ENCODE data around the gene MUL1. TPM values are rescaled to one million over a fixed set of nuclear protein-coding genes. Genes with fewer than 3 reads are reported as not detected.

The MUL1 gene
- total and polyA plus RNA-seq, 9 of the 15 experiments (the other 6 are each of a cell fraction or from before 2014, with no cell fraction given), result 10.4 to 32.9 (median 19.3) TPM

- Histone ChIP-seq H3K4me2 (ENCODE audit: insufficient read depth, low read length) (no peak overlapping the region), H3K4me1 (replicated peaks in 1 of 2; ENCODE audit: control insufficient read depth in 2 of 2, insufficient read depth in 2 of 2, low read length in 2 of 2) (peaks cover 6 to 22% of the 10 kb centered on the region in 2 experiments; a peak in 3 of 5 replicates), H3K27me3 (ENCODE audit: control insufficient read depth in 2 of 2, insufficient read depth in 2 of 2, low read length in 2 of 2) (peaks cover 65 to 87% of the 10 kb centered on the region in 2 experiments), H3K79me2 (ENCODE audit: control insufficient read depth, insufficient read depth, low read length) (no peaks in the 10 kb centered on the region), H3K9me1 (ENCODE audit: control insufficient read depth, insufficient read depth, low read length) (peaks cover 3% of the 10 kb centered on the region), H3K36me3 (ENCODE audit: control insufficient read depth, insufficient read depth, low read length) (no peaks in the 10 kb centered on the region), H4K20me1 (replicated peaks; ENCODE audit: control insufficient read depth, insufficient read depth, low read length) (peaks cover 3% of the 10 kb centered on the region; the same call in 1 of the 2 replicates), H3K9ac (ENCODE audit: insufficient read depth in 1 of 2, low read depth in 2 of 2, low read length in 2 of 2) (no peak overlapping the region), H3K27ac (ENCODE audit: extremely low read depth, low read depth, low read length) (no peak overlapping the region), H3K9me3 (replicated peaks; ENCODE audit: control insufficient read depth, insufficient read depth, low read depth, low read length) (no peaks in the 10 kb centered on the region), H2AFZ (ENCODE audit: low read depth, low read length) (no peak overlapping the region), H3K4me3 (no peak overlapping the region)
- DNase-seq (ENCODE audit: extremely low read depth in 1 of 4, low spot score in 3 of 4), result no peak
- ChIA-PET POLR2A (interaction anchor here (0.6 to 1.0 kb wide), 2 partner anchors 16 to 20 kb away, joined by 3 read pairs; no protein-coding TSS in a partner anchor), CTCF (ENCODE audit: low intra/inter-chr PET ratio) (no interaction called here)
- TF ChIP-seq SPI1 (IDR thresholded peaks at IDR 0.05; ENCODE audit: borderline replicate concordance, low read depth, low read length) (peak; percentile 95), L3MBTL2 (IDR thresholded peaks at IDR 0.05) (no peak)
- intact Hi-C loops (cut with micrococcal nuclease), result no loop called here
- ATAC-seq, result no peak
- no TSS peak for BruUV-seq (replicated peaks)
- FAIRE-seq, result no peak
- in situ Hi-C loops (cut with MboI), result no loop called here
- 1% methylated on average over 4 of the region's 4 CpGs for WGBS (ENCODE audit: insufficient coverage, low coverage, missing lambda C conversion rate)
Measured at GRCh38 chr1:20555758-20556120, 47.8 kb upstream of the MUL1 start.

- H2AFZ ChIP-seq (ENCODE audit: low read depth, low read length), result no peak overlapping the region
- no peak overlapping the region for H3K4me3 ChIP-seq
- no peaks in the 10 kb centered on the region for H3K79me2 ChIP-seq (ENCODE audit: control insufficient read depth, insufficient read depth, low read length)
- ATAC-seq, result no peak
- H3K9me3 ChIP-seq (replicated peaks; ENCODE audit: control insufficient read depth, insufficient read depth, low read depth, low read length), result no peaks in the 10 kb centered on the region
- WGBS (ENCODE audit: insufficient coverage, low coverage, missing lambda C conversion rate), result under 1% methylated on average over 7 of the region's 7 CpGs
- no peaks in the 10 kb centered on the region for H3K36me3 ChIP-seq (ENCODE audit: control insufficient read depth, insufficient read depth, low read length)
- POLR2A ChIA-PET, result interaction anchor here (0.6 to 1.0 kb wide), 2 partner anchors 15 to 20 kb away, joined by 3 read pairs; no protein-coding TSS in a partner anchor
- CTCF ChIA-PET (ENCODE audit: low intra/inter-chr PET ratio), result no interaction called here
- no peak overlapping the region for H3K4me2 ChIP-seq (ENCODE audit: insufficient read depth, low read length)
- H3K4me1 ChIP-seq (replicated peaks in 1 of 2; ENCODE audit: control insufficient read depth in 2 of 2, insufficient read depth in 2 of 2, low read length in 2 of 2), result peaks cover 6 to 22% of the 10 kb centered on the region in 2 experiments; a peak in 3 of 5 replicates
- intact Hi-C loops (cut with micrococcal nuclease), result no loop called here
- peaks cover 60 to 82% of the 10 kb centered on the region in 2 experiments for H3K27me3 ChIP-seq (ENCODE audit: control insufficient read depth in 2 of 2, insufficient read depth in 2 of 2, low read length in 2 of 2)
- H3K9ac ChIP-seq (ENCODE audit: insufficient read depth in 1 of 2, low read depth in 2 of 2, low read length in 2 of 2), result no peak overlapping the region
- H3K9me1 ChIP-seq (ENCODE audit: control insufficient read depth, insufficient read depth, low read length), result peaks cover 3% of the 10 kb centered on the region
- no TSS peak for BruUV-seq (replicated peaks)
- H3K27ac ChIP-seq (ENCODE audit: extremely low read depth, low read depth, low read length), result no peak overlapping the region
- H4K20me1 ChIP-seq (replicated peaks; ENCODE audit: control insufficient read depth, insufficient read depth, low read length), result 0 out of 2 replicates have a peak, but pooled peaks cover 3% of the 10 kb centered on the region
- FAIRE-seq, result no peak
- in situ Hi-C loops (cut with MboI), result no loop called here
- DNase-seq (ENCODE audit: extremely low read depth in 1 of 4, low spot score in 3 of 4), result no peak
- TF ChIP-seq HNRNPL (IDR thresholded peaks at IDR 0.05; ENCODE audit: low read depth, low read length) (no peak), MXD1 (CRISPR knock-in tag; IDR thresholded peaks at IDR 0.05; ENCODE audit: borderline replicate concordance, poor library complexity, severe bottlenecking) (no peak), PML (IDR thresholded peaks at IDR 0.05; ENCODE audit: low read length) (no peak), ILK (tag; IDR thresholded peaks at IDR 0.05; ENCODE audit: borderline replicate concordance, low read depth) (no peak), XRCC3 (IDR thresholded peaks at IDR 0.05) (no peak), ETS1 (conservative IDR thresholded peaks at IDR 0.05; ENCODE audit: control insufficient read depth, low read depth, low read length) (no peak), ERF (CRISPR knock-in tag; IDR thresholded peaks at IDR 0.05) (no peak), IRF2 (CRISPR knock-in tag; IDR thresholded peaks at IDR 0.05) (no peak), ETV5 (CRISPR knock-in tag; IDR thresholded peaks at IDR 0.05; ENCODE audit: low read depth) (no peak), JUNB (CRISPR knock-in tag; conservative IDR thresholded peaks at IDR 0.05) (no peak), GTF2F1 (IDR thresholded peaks at IDR 0.05; ENCODE audit: low read depth, low read length) (no peak), KAT8 (IDR thresholded peaks at IDR 0.05; ENCODE audit: low read depth) (no peak)
Measured at GRCh38 chr1:20555025-20555757, 47.2 kb upstream of the MUL1 start.
